ENCODE results near the gene LRRC18. TPM values are rescaled to one million over a fixed set of nuclear protein-coding genes. Genes with fewer than 3 reads are reported as not detected.

Gene LRRC18
- total RNA-seq, 1 experiment from 2014 or later, result not detected

GRCh38 chr10:48946332-48946731, 6.7 kb upstream of the LRRC18 start:
- no peak for DNase-seq (ENCODE audit: low read depth)

- no peak for DNase-seq (ENCODE audit: low read depth)
Observed at GRCh38 chr10:48945441-48946130, 5.9 kb upstream of the LRRC18 start.

DNA sequence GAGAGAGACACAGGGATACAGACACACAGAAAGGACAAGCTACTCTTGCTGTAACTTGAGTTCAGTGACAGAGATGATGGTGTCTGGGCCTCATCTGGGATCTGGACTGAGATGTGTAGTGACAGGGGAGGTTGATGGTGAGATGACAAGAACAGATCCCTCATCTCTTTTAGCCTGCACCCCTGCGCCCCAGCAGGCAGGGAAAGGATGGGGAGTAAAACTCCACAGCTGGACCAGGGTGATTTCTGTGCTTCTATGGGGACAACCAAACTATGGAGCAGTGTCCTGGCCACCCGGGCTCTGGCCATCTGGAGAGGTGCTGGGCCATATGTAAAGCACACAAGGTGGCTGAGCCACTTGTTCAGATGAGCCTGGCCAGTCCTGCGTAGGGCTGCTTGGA, 4.5 kb upstream of the LRRC18 start:
- no peak for DNase-seq (ENCODE audit: low read depth)

DNA sequence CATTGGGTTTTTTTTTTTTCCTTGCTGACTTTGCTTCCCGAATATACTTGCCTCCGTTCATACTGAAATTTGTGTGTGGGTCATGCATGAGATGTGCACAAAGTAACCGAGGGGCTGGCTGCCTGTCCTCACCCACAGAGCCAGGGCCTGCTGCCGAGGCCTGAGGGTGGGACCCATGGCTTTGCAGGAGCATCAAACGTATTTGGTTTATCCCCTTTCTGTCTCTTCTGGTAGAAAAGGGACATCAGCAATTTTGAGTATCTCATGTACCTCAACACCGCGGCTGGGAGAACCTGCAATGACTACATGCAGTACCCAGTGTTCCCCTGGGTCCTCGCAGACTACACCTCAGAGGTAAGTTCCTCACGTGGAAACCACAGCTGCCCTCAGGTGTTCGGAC, 3.5 kb upstream of the LRRC18 start:
- DNase-seq (ENCODE audit: low read depth), result no peak

- no peak for DNase-seq (ENCODE audit: low read depth)
Observed at GRCh38 chr10:48941427-48942075, 1.9 kb upstream of the LRRC18 start.

DNA sequence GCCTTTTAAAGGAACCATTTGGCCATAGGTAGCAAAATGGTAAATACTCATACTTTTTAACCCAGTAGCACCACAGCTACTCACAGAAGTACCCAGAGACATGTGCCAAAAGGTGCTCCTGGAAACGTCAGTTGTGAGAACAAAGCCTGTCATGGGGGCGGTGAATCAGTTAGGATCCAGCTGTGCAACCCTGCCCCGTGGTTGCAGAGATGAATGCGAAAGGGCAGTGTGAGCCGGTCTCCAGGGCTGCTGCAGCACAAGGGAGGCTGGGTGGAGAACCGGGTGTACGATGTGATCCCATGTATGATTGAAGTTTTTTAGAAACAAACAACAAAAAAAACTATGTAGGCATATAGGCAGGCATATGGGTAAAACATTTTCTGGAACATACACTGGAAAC, 1.3 kb upstream of the LRRC18 start:
- DNase-seq (ENCODE audit: low read depth), result no peak

GRCh38 chr10:48940372-48940771, 732 bp upstream of the LRRC18 start:
- DNase-seq (ENCODE audit: low read depth), result no peak

DNA sequence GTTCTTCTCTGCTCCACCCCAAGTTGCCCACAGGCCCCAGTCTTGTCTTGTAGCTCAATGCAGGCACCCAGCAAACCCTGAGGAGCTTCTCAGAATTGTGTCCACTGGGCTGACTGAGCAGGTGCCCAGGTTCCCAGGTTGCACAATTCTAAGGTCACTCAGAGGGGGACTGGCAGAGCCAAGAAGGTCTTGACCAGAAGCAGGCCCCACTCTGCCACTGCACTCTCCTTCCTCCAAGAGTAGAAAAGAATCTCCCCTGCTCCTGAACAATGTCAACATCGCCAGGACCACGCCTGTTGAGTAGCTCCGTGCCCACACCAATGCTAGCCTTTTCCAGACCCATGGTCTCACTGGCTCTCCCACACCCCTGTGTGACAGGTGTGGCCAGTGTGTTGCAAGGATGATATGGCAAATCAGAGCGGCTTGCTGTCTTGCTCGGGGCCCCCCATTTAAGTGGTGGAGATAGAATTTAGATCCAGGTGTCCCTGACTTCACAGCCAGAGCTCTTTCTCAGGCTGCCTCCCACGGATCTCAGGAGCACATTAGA, 577 bp downstream of the LRRC18 start:
- DNase-seq (ENCODE audit: low read depth), result no peak

DNA sequence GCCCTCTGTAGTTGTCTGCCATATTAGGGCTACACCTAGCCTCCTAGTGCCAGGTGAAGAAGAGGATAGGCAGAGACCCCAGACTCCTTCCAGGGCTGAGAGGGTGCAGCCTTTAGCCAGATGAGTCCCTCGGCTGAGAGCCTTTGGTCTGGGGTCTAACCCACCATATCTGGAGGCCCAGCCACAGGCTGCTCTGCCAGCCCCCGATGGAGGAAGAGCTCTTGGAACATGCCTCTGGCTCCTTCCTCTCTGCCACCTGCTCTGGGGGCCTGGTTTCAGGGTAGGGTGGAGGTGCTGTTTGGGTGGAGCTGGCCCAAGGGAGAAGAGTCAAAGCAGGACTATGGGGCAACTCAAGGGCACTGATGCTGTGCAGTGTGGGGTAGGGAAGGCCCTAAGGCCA, 1.4 kb downstream of the LRRC18 start:
- no peak for DNase-seq (ENCODE audit: low read depth)

DNA sequence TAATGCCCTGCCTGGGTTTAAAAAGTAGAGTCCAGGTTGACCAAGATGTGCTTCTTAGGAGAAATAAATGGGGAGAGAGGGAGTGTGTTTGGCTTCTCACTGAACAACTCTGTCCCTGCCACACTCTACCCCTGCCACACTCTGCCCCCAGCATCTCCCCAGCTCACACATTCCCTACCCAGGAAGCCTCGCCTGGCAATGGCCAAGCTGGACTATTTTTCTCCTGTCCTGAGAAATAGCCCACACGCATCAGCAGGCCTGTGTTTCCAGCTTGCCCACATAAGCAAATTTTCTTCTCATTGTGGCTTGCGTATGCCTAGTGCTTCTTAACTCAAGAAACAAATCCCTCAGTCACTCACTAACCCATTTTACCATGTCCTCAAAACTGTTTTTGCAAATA, 1.8 kb downstream of the LRRC18 start:
- DNase-seq (ENCODE audit: low read depth), result no peak

DNA sequence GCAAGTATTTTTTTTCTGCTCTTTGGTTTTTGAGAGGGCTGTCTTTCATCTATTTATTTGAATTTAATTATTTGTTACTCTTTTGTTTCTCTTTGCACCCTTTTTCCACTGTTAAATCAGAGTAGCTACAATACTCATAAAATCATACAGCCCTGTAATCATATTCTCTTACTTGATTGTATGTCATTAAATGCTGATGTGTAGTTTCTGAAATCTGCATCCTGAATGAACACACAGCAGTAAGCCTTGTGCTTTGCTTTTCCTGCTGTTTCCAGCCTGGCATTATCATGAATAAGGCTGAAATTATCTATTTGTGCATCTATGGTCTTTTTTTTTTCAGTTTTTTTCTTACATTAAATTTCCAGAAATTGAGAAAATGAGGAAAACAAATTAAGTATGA, 4.1 kb downstream of the LRRC18 start:
- no peak for DNase-seq (ENCODE audit: low read depth)

GRCh38 chr10:48934672-48935501, 4.8 kb downstream of the LRRC18 start:
- DNase-seq (ENCODE audit: low read depth), result no peak

GRCh38 chr10:48932831-48933664, 6.6 kb downstream of the LRRC18 start:
- DNase-seq (ENCODE audit: low read depth), result no peak

GRCh38 chr10:48931188-48931587, 8.5 kb downstream of the LRRC18 start:
- DNase-seq (ENCODE audit: low read depth), result no peak

DNA sequence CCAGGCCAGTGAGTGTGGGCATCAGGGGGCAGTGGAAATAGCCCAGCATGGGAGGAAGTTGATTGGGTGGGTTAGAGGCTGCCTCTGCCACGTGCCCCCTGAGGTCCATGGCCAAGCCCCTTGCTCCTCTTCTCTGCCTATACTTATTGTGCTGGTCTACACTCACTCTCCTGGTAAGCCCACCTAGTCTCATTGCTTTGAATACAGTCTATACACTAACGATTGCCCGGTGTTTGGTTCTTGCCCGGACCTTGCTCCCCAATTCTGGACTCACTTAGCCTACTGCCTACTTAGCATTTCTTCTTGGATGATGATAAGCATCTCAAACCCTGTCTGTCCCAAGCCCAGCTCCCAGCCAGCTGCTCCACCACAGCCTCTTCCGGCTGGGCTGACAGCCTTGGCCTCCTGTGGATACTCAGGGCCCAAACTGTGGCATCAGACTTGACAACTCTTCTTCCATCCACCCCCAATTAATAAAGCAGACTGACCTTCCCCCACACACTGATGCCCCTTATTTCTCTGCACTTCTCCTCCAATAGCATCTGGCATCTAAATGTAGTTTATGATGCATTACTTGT, 10.1 kb downstream of the LRRC18 start:
- no peak for DNase-seq (ENCODE audit: low read depth)

DNA sequence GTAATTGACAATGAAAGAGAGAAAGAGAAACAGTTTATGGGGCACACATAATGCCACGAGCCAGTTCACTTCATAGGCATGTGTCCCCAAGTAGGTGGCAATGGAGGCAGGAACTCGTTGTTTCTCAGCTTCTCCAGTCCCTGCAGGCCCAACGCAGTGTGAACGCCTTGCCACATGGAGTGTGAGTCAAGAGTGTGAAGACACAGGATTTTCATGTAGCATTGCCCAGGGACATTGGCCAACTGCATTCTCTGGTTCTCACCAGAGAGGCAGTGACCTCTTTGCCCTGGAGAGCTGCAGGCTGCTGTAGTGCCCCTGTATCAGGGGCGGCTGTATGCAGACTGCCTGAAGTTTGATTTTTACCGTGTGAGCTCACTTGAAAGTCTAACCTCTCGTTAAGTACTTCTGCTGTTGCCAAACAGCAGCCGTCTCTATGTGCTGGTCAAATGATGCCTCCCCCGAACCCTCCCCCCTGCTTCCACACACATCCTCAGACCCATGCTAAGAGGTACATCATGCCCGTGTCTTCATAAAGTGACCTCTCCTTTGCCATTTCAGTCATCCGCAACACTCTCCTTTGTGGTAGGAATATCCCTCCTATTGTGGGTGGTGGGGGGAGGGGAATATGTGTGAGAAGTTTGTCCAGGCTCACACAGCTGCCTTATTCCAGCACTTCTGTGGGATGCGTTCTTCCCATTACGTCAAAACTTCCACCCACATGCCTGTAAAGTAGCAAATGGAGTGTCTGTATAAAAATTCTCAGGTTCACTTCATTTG, 12.7 kb downstream of the LRRC18 start:
- DNase-seq (ENCODE audit: low read depth), result no peak

- DNase-seq (ENCODE audit: low read depth), result no peak
Observed at GRCh38 chr10:48926255-48926654, 13.4 kb downstream of the LRRC18 start.

- no peak for DNase-seq (ENCODE audit: low read depth)
Observed at GRCh38 chr10:48924988-48925387, 14.7 kb downstream of the LRRC18 start.

- no peak for DNase-seq (ENCODE audit: low read depth)
Observed at GRCh38 chr10:48923748-48924147, 15.9 kb downstream of the LRRC18 start.

DNA sequence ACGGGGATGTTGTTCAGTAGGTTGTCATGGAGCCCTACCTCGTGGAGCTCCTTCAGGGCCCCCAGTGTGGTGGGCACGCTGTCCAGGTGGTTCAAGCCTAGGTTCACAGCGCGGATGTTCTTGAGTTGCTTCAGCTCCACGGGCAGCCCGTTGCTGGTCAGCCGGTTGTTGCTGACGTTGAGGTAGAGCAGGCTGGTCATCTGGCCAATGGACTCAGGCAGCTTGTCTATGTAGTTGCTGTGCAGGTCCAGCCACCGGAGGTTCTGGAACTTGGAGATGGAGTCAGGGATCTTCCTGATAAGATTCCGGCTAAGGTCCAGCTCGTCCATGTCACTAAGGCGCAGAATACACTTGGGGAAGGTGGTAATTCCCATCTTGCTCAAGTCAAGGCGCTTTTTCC, 26.0 kb downstream of the LRRC18 start:
- no peak for DNase-seq (ENCODE audit: low read depth)

GRCh38 chr10:48910548-48910947, 29.1 kb downstream of the LRRC18 start:
- no peak for DNase-seq (ENCODE audit: low read depth)
